HG02642 (cell line): ENCODE measurements around the gene MICA.
"Not testable (repeated sequence)": the region's sequence is repeated elsewhere in the genome, so short reads cannot be mapped to it uniquely, and the experiment has no call there.

ENCODE experiments used
- ATAC-seq: cut with Tn5 transposase; IDR thresholded peaks from one replicate; pipeline ENCODE4 v1.9.1; 2021; ENCODE audit warnings: mild to moderate bottlenecking; ENCODE audit not compliant: unreplicated experiment, poor library complexity

The MICA gene

GRCh38 chr6:31450751-31451150 lies 47.4 kb downstream of the MICA start:
- no peak for ATAC-seq

- no peak for ATAC-seq
Measured at GRCh38 chr6:31452859-31453258, 49.5 kb downstream of the MICA start.

DNA sequence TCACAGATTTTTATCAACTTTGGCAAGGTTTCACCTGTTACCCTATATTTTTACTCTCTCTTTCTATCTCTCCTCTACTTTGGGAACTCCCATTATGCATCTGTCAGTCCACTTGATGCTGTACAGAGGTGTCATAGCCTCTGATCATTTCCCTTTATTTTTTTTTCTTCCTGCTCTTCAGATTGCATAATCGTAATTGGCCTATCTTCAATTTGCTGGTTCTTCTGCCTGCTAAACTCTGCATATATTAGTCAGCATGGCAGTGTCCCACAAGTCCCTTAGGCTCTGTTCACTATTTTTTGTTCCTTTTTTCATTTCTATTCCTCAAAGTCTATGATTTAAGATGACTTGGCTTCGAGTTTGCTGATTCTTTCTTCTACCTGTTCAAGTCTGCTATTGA lies 49.9 kb downstream of the MICA start:
- no peak for ATAC-seq

- not testable (repeated sequence) for ATAC-seq
Measured at GRCh38 chr6:31459864-31460263, 56.5 kb downstream of the MICA start.

DNA sequence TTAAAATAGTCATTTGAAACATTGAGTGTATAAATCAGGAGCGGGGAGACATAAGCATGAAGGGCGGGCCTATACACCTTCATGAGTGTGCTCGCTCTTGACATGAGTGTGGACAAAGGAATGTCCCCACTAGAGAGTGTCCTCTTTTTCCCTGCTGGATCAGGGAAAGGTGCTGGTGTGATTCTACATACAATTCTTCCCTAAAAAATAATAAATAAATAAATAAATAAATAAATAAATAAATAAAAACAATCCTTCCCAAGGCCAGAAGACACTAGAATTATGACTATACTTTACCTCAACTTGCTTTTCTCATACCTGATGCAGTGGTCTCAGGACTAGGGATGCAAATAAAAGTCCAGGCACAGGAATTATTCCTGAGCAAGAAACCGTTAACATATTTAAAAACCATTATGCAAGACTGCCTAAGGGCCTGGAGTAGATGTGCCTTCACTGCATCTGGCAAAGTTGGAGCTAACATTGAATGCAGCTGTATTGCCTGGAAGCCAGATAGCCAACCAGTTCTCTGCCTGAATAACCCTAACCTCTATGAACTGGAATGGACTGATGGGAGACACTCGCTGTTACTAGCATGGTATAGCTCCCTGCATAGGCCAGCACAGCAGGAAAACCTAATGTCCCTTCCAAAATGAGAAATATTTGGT lies 57.1 kb downstream of the MICA start:
- no peak for ATAC-seq

- no peak for ATAC-seq
Measured at GRCh38 chr6:31462026-31462963, 58.9 kb downstream of the MICA start.

DNA sequence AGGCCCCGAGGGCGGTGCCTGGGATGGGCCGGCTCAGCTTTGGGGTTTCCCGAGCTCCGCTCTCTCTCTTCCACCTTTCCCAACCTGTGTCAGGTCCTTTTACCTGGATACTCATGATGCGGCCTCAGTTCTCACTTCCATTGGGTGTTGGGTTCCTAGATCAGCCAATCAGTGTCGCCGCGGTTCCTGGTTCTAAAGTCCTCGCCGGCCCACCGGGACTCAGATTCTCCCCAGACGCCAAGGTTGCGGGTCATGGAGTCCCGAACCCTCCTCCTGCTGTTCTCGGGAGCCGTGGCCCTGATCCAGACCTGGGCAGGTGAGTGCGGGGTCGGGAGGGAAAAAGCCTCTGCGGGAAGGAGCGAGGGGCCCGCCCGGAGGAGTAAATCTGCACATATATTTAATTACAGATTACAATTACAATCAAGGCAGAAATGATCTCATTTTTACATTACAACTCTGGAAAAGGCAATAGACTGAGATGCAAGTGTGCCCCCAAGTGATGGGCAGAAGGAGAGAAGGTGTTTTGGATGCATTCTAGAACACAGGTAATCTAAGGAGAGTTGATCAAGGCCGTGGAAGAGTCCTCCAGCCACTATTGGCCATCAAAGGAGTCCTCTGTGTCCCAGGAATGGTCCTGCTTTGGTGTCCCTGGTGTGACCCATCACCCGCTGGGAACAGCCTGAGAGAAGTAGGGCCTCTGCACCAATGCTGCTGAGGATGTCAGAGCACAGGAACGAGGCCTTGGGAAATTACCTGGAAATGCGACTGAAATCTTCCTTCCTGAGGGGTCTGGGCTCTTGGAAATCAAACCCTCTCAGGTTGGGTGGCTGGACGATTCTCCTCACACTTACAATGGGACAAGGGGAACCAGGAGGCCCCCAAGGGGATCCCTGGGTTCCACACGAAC lies 59.8 kb downstream of the MICA start:
- peak; percentile 90 for ATAC-seq

DNA sequence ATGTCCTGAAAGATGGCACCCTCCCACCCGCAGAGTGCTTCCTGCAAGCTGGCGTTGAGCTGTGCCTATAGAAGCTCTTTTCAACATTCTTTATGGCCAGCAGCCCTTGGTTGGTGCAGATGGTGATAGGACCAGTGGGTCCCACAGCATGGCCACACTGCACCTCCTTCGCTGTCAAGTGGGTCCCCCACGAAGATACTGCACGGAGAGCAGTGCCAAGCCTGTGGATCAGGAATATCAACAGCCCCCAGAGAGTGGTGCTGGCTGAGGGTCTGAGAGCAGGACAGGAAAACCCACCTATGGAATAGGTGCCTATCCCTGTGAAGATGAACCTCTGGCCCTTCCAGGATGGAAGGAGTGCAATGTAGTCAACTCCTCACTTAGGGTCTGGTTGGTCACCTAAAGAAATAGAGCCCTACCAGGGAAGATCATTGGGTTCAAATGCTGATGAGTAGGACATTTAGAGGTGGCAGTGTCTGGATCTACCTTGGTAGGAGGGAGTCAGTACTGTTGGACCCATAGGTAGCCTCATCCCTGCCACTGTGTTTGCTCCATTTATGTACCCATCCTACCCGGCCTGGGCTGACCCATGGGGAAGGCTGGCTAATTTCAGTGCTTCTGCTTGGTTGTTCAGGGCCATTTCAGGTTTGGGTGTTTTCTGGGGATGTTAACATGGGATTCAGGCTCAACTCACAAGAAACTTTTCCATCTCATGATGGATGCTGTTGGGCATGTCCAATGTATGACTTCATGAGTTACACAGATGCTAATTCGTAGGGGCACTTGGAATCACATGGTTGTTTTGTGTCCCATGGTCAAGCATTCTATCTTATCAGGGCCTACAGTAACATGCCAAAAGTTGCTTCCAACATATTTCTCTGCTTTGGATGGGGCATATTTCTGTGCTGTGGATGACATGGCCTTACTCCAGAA lies 61.1 kb downstream of the MICA start:
- no peak for ATAC-seq
